SKM-1 (cell line): ENCODE results near the gene GIMAP6.
"Not testable (repeated sequence)": the region's sequence is repeated elsewhere in the genome, so short reads cannot be mapped to it uniquely, and the experiment has no call there.

Experiments used
- DNase-seq: peaks from one replicate; lab custom pipeline; 2025; ENCODE audit not compliant: unreplicated experiment; lab: John Stamatoyannopoulos, UW

Gene GIMAP6

GRCh38 chr7:150645259-150646020, 13.3 kb upstream of the GIMAP6 start:
- no peak for DNase-seq

GRCh38 chr7:150642926-150643325, 10.7 kb upstream of the GIMAP6 start:
- no peak for DNase-seq

- no peak for DNase-seq
These were observed 9.7 kb upstream of the GIMAP6 start for GRCh38 chr7:150641854-150642253.

- DNase-seq = no peak
These were observed 1.7 kb upstream of the GIMAP6 start for GRCh38 chr7:150633926-150634325.

GRCh38 chr7:150631084-150631826, 930 bp downstream of the GIMAP6 start:
- DNase-seq = no peak

GRCh38 chr7:150629347-150629746, 2.8 kb downstream of the GIMAP6 start:
- DNase-seq = no peak

- no peak for DNase-seq
These were observed 4.2 kb downstream of the GIMAP6 start for GRCh38 chr7:150627959-150628358.

- DNase-seq = no peak
These were observed 5.5 kb downstream of the GIMAP6 start for GRCh38 chr7:150626696-150627095.

- no peak for DNase-seq
These were observed 10.8 kb downstream of the GIMAP6 start for GRCh38 chr7:150621376-150621775.

- DNase-seq = no peak
These were observed 11.4 kb downstream of the GIMAP6 start for GRCh38 chr7:150620617-150621371.

GRCh38 chr7:150620061-150620460, 12.1 kb downstream of the GIMAP6 start:
- no peak for DNase-seq

- DNase-seq = not testable (repeated sequence)
These were observed 16.9 kb downstream of the GIMAP6 start for GRCh38 chr7:150615221-150615755.

- not testable (repeated sequence) for DNase-seq
These were observed 17.8 kb downstream of the GIMAP6 start for GRCh38 chr7:150614426-150614825.

- DNase-seq = no peak
These were observed 18.3 kb downstream of the GIMAP6 start for GRCh38 chr7:150613880-150614279.

- DNase-seq = no peak
These were observed 19.3 kb downstream of the GIMAP6 start for GRCh38 chr7:150612925-150613324.

GRCh38 chr7:150610233-150610632, 22.0 kb downstream of the GIMAP6 start:
- no peak for DNase-seq

- DNase-seq = not testable (repeated sequence)
These were observed 28.6 kb downstream of the GIMAP6 start for GRCh38 chr7:150603600-150603999.

GRCh38 chr7:150595361-150595760, 36.8 kb downstream of the GIMAP6 start:
- no peak for DNase-seq

- DNase-seq = no peak
These were observed 37.4 kb downstream of the GIMAP6 start for GRCh38 chr7:150594805-150595204.

- DNase-seq = no peak
These were observed 44.6 kb downstream of the GIMAP6 start for GRCh38 chr7:150587551-150587950.

GRCh38 chr7:150586785-150587152, 45.4 kb downstream of the GIMAP6 start:
- no peak for DNase-seq
